Right hindlimb (tissue), 1 donor: ENCODE measurements around the gene ZNF615.
"Not testable (repeated sequence)": the region's sequence is repeated elsewhere in the genome, so short reads cannot be mapped to it uniquely, and the experiment has no call there.

Source experiments
- DNase-seq: peaks from one replicate; pipeline ENCODE4 v3.0.0-alpha.2; 2018

Gene ZNF615

GRCh38 chr19:51980116-51980736 lies 27.8 kb downstream of the ZNF615 start:
- no peak for DNase-seq

DNA sequence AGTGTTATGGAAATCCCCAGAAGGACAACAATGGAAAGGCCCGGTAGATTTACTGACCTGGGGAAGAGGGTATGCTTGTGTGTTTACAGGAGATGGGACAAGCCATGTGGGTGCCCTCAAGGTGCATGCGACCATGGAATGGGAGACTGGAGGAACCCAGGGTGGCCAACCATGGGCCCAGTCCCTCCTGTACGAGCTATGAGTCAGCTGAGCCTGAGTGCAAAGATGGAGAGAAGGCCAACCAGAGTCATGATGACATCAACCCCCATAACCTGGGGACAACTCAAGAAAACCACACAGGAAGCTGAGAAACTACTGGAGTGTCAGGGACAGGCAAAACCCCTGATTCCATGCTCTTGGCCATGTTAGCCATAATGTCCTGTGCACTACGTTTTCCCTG lies 29.1 kb downstream of the ZNF615 start:
- no peak for DNase-seq

DNA sequence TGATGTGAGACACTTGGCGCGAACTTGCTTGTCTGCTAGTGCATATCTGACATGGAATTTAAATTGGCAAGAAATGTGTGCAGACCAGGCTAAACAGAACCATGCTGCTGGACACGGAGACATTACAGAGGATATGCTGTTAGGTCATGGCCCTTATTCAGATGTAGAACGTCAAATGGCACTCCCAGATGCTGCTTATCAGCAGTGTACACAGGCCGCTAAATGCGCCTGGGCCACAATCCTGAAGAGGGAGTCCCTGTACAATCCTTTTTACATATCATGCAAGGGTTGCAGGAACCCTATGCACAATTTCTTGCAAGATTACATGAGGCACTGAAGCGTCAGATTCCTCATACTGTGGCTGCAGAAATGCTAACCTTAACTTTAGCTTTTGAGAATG lies 30.7 kb downstream of the ZNF615 start:
- DNase-seq = no peak

DNA sequence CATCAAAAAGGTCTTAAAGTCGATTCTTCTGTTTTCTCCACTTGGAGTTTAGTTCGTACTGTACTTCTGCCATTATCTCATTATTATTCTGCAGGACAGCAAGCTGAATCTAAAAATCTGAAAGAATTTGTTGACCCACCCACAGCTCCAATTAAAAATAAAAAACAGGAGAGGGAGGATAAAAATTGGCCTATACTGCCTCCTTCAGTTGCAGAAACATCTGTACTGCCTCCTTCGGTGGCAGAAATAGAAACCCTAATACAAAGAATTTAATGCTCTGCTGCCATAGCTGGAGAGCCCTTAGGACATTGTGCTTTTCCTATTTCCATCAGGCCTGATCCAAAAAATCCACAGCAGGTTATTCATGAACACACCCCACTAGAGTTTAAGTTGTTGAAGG lies 31.2 kb downstream of the ZNF615 start:
- no peak for DNase-seq

DNA sequence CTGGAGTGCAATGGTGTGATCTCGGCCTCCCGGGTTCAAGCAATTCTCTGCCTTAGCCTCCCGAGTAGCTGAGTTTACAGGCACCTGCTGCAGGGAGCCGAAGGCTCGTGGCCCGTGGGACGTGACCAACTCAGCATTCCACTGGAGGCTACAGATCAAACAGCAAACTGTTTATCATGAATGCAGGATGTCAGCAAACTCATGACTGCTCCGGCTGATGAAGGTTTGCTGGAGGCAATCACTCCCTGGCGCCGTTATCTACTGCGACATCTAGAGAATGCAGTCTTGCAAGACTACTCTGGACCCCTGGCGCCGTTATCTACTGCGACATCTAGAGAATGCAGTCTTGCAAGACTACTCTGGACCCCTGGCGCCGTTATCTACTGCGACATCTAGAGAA lies 32.2 kb downstream of the ZNF615 start:
- not testable (repeated sequence) for DNase-seq

GRCh38 chr19:51971624-51972023 lies 36.4 kb downstream of the ZNF615 start:
- DNase-seq = no peak

- DNase-seq = no peak
These were observed 37.3 kb downstream of the ZNF615 start for GRCh38 chr19:51970718-51971117.

DNA sequence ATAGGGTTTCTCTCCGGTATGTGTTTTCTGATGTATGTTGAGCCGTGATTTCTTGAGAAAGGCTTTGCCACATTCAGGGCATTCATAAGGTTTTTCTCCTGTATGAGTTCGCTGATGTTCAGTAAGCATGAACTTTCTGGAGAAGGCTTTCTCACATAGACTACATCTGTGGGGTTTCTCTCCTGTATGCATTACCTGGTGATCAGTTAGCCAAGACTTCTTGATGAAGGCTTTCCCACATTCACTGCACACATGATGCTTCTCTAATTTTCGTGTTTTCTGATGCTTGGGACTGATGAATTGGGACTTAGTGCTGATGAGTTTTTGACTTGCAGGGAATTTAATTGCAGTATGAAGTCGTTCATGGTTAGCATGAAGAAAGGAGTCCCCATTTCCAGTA lies 42.4 kb downstream of the ZNF615 start:
- DNase-seq = no peak

DNA sequence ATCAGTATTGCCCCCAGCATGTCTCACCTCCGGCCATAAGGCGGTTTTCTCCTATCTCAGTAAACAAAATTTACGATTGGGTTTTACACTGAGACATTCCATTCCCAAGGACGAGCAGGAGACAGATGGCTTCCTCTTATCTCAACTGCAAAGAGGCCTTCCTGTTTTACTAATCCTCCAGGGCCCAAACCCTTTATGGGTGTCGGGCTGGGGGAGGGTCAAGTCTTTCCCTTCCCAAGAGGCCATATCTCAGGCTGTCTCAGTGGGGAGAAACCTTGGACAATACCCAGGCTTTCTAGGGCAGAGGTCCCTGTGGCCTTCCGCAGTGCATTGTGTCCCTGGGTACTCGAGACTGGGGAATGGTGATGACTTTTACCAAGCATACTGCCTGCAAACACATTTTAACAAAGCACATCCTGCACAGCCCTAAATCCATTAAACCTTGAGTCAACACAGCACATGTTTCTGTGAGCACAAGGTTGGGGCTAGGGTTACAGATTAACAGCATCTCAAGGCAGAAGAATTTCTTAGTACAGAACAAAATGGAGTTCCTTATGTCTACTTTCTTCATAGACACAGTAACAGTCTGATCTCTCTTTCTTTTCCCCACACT lies 47.3 kb downstream of the ZNF615 start:
- not testable (repeated sequence) for DNase-seq

GRCh38 chr19:51959791-51960190 lies 48.2 kb downstream of the ZNF615 start:
- no peak for DNase-seq

DNA sequence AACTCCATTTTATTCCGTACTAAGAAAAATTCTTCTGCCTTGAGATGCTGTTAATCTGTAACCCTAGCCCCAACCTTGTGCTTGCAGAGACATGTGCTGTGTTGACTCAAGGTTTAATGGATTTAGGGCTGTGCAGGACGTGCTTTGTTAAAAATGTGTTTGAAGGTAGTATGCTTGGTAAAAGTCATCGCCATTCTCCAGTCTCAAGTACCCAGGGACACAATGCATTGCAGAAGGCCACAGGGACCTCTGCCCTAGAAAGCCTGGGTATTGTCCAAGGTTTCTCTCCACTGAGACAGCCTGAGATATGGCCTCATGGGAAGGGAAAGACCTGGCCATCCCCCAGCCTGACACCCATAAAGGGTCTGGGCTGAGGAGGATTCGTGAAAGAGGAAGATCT lies 50.2 kb downstream of the ZNF615 start:
- DNase-seq = not testable (repeated sequence)

- peak; percentile 63 for DNase-seq
These were observed 59.0 kb downstream of the ZNF615 start for GRCh38 chr19:51948975-51949374.

DNA sequence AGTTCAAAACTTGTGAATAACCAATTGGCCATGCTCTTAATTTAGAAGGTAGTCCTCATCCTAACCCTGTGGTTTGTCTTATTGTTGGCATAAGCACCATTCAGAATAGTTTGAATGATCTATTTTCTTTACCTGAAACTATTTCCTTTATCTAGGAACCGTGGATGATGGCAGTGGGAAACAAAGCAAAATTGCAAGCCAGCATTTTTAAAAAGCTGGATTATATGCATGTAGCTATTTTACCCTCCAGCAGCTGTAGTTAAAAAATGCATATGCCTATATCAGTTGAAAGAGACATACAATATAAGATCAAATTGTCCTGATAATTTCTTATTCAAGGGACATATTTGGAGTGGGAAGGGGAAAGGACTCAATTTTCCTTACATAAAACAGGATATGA lies 61.4 kb downstream of the ZNF615 start:
- no peak for DNase-seq

GRCh38 chr19:51944798-51945552 lies 63.0 kb downstream of the ZNF615 start:
- DNase-seq = no peak
